GM19324 (cell line): ENCODE measurements around the gene BCL2L14.
A peak's percentile ranks its signal among the peaks of the same experiment; 100 is the strongest.

Experiments used
- ATAC-seq: cut with Tn5 transposase; IDR thresholded peaks from one replicate; pipeline ENCODE4 v1.9.1; 2021; ENCODE audit warnings: mild to moderate bottlenecking, moderate library complexity; ENCODE audit not compliant: unreplicated experiment, low FRiP score

BCL2L14 gene, protein sequence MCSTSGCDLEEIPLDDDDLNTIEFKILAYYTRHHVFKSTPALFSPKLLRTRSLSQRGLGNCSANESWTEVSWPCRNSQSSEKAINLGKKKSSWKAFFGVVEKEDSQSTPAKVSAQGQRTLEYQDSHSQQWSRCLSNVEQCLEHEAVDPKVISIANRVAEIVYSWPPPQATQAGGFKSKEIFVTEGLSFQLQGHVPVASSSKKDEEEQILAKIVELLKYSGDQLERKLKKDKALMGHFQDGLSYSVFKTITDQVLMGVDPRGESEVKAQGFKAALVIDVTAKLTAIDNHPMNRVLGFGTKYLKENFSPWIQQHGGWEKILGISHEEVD

GRCh38 chr12:12070674-12071656, at the start of gene BCL2L14:
BCL2L14 (plus strand) TSS chr12:12070939; CDS start chr12:12079306, 8,367 bp downstream.
- no peak for ATAC-seq

DNA sequence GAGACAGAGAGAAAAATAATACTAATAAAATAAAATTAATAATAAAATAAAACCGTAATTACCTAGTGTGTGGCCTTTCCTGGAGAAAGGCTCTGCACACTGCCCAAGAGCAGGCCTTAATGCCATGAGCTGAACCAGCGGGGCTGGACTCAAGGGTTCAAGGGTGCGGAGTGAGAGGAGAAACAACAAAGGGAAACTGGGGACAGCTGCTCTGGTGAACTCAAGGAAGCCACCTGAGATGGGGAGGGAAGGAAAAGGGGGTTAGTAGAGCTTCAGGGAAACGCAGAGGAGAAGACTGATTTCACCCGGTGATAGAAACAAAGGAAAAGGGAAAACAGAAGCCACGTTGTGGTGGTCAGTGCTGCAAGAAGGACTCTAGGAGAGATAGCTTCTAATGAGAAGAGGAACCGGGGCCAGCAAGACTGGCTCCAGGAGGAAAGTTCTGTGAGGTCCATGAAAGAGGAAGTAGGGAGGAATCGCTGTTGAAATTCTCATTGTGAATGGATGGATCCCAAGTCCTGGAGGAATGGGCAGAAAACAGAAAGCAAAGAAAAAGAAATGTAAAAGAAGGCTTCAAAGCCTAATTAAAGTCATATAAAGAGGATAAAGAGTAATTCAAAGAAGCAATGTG, 48.3 kb upstream of the BCL2L14 start:
- no peak for ATAC-seq

GRCh38 chr12:12023456-12023855, 47.3 kb upstream of the BCL2L14 start:
- ATAC-seq, result no peak

DNA sequence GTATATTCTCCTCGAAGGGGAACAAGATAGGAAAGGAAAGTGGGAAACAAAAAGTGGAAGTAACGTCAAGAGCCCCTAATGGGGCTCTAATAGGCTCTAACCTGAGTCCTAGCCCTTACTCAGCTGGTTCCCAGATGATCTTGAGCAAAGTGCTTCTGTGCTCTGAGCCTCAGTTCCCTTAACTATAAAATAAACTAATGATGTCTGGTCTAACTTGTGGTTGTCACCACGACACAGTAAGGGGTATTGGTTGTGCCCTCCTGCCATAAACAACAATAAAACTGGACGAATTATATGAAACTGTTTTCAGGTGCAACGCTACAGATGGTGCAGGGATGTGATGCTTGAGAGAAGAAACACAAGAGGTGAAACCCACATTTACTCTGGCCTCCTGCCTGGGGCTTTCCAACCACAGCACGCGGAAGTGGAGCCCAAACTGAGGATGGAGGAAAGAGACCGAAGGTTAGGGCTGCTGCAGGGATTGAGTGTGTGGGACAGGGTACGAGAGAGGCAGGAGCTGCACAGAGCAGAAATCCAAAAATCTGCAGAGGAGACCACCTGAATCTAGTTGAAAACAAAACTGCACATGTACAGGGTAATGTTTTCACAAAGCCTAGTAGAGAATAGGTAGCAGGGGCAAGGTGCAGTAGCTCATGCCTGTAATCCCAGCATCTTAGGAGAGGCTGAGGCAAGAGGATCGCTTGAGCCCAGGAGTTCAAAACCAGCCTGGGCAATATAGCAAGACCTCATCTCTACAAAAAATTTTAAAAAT, 45.6 kb upstream of the BCL2L14 start:
- ATAC-seq, result peak; percentile 79

DNA sequence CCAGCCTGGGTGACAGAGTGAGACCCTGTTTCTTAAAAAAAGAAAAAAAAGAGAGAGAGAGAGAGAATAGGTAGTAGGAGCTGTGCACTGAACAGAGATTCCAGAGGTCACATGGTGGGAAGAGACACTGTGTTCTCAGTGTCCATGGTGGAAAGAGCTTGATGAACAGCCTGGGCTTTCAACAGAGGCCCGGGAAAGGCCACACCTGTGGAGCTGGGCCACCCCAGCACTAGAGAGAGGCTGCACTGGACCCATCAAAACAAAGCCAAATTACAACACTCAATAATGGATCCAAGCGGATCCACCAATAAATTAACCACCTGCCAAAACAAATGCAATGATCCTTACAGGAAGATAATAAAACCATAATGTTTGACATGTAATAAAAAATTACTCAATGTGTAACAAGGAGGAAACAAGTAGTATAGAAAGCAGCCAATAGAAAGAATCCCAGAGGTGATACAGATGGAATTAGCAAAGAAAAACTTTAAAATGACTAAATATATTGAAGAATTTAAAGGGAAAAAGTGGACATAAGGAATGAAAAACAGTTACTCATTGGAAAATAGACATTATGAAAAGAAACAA, 44.8 kb upstream of the BCL2L14 start:
- no peak for ATAC-seq

GRCh38 chr12:12028668-12029402, 41.9 kb upstream of the BCL2L14 start:
- ATAC-seq, result no peak

- no peak for ATAC-seq
Measured at GRCh38 chr12:12029653-12030052, 41.1 kb upstream of the BCL2L14 start.

- no peak for ATAC-seq
Measured at GRCh38 chr12:12032260-12032791, 38.4 kb upstream of the BCL2L14 start.

DNA sequence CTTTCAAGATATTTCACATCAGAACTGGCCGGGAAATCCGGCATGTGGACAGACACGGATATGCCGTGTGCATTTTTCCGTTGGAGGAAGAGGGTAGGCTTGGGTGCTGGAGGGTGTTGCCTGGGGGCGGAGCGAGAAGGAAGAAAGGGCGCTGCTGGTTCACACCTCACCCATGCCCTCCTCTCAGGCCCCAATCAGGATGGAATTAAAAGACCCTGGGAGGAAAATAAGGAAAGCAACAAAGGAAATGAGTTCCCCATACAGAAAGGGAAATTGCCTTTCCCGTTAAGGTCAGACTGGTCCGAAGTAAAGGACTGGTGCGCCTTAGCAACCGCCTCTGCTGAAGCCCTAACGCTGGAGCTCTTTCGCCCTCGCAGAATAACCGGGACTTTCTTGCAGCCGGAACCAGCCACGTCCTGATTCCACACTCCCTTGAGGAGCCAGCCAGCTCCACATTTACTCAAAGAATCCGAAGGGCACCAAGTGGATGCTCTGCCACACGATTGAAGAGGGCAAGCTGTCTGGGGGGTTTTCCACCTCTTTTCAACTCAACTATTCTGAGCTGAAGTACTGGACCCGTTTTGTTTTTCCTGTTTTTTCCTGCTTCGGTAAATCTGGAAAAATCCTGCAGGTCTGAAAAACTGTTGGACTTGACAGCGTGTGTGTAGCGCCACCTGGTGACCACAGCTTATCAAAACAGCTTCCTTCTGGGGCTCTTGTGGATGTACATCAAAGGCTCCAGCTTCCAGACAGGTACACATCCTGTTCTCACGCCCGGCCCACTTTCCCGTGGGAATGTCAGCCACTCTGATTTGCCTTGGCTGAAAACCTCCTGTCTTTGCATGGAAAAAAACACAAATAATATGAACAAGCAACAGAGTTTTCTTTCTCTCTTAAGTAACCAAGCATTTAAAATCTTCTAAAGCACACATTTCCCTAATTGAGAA, 37.6 kb upstream of the BCL2L14 start:
- peak; percentile 40 for ATAC-seq

DNA sequence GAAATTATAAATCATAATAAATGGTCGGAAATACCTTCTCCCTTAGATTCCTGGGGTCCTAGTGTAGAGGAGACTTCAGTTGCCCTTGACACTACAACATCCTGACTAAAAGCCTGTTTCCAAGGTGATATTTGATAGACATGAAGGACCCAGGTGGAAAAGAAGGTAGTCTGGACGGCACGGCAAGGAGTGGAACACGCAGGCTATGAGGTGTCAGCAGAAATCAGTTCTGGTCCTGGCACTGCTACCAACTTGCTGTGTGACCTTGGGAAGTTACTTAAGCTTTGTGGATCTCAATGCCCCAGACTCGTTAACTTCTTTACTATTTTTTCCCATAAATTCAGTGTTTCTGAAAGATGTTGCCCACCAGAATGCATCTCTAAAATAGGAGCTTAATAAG, 36.9 kb upstream of the BCL2L14 start:
- ATAC-seq, result no peak

- ATAC-seq, result no peak
Measured at GRCh38 chr12:12034344-12034743, 36.4 kb upstream of the BCL2L14 start.

DNA sequence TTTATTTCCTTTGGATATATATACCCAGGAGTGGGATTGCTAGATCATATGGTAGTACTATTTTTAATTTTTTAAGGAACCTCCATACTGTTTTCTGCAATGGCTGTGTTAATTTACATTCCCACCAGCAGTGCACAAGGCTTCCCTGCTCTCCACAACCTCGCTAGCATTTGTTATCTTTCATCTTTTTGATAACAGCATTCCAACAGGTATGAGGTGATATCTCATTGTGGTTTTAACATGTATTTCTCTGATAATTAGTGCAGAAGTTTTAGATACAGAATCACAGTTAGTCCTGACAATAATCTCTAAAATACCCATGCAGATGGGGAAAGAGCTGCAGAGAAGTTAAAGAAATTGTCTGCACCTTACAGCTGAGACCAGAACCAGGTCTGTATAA, 35.5 kb upstream of the BCL2L14 start:
- ATAC-seq, result no peak

DNA sequence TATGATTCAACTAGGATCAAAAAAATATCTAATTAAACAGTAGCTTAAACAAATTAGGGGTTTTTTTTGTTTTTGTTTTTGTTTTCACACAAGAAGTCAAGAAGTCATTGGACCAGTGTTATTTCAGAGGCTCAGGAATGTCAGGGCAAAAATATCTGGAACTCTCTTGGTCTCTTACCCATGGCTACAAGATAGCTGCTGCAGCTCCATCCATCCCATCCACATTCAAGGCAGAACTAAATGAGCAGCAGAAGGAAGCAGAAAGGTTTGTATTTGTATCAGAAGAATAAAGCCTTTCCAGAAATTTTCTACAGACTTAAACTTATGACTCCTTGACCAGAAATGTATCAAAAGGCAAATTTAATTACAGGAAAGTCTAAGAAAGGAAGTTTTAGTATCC, 33.8 kb upstream of the BCL2L14 start:
- no peak for ATAC-seq

DNA sequence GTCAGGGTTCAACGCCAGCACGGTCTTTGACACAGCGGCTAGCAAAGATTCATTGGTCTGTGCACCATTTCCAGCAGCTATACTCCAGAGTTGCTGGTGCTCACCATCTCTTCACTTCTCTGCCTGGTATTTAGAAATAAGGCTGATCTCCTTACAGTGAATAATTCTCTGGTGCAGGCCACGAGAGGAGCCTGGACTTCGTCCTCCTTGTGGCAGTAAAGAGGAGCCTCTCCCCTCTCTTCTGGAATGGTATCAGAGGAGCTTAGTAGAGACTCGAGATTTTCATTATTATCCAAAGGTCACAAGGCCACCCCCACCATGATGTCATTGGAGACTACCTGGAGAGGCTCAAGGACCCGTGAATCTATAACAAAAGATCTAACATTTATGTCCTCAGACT, 30.8 kb upstream of the BCL2L14 start:
- ATAC-seq, result no peak

DNA sequence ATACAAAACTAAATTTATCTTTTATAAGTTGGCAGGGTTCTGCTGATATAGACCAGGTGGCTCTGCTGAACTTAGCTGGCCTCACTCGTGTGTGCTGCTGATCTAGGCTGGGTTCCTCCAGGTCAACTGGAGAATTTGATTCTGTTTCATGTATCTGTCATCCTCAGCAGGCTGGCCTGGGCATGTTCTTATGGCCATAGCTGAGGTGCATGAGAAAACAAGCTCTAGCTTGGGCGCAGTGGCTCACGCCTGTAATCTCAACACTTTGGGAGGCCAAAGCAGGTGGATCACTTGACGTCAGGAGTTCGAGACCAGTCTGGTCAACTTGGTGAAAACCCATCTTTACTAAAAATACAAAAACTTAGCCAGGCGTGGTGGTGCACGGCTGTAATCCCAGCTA, 24.3 kb upstream of the BCL2L14 start:
- no peak for ATAC-seq

DNA sequence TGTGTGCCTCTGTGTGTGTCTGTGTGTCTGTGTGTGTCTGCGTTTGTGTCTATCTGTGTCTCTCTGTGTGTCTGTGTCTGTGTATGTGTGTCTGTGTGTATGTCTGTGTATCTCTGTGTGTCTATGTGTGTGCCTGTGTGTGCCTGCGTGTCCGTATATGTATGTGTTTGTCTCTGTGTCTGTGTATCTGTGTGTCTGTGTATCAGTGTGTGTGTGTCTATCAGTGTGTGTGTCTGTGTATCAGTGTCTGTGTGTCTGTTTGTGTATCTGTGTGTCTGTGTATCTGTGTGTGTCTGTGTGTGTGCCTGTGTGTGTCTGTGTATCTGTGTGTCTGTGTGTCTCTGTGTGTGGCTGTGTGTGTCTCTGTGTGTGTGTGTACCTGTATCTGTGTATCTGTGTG, 23.1 kb upstream of the BCL2L14 start:
- no peak for ATAC-seq

GRCh38 chr12:12048266-12048665, 22.5 kb upstream of the BCL2L14 start:
- no peak for ATAC-seq

- no peak for ATAC-seq
Measured at GRCh38 chr12:12048714-12049113, 22.0 kb upstream of the BCL2L14 start.
